ENCODE data around the gene LAD1. TPM values are rescaled to one million over a fixed set of nuclear protein-coding genes. Genes with fewer than 3 reads are reported as not detected.

Gene LAD1
- total RNA-seq, 1 experiment from 2014 or later: 30.1 TPM

DNA sequence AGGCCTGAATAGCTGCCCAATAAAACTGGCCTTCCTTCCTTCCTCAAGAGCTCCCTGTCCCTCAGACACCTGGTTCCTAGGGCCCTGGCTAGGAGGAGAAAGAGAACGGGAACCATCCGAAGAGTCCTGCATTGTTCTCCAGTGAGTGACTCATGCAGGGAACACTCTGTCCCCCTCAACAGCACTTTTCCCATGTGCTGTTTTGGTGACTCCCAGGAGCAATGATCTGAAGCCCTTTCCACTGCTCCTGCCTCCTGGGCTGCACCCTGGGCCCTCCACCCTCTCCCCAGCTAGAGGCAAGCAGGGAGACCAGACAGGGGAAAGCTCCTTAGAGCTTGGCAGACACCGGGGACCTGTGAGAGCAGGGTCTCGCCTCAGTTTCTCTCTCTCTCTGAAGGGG is 40.5 kb downstream of the LAD1 start:
- no peak overlapping the region for H3K4me2 ChIP-seq (ENCODE audit: insufficient read depth, insufficient read length, low read length)
- no CpG with 5 or more reads among the region's 4 CpGs for WGBS (ENCODE audit: extremely low coverage, insufficient read length, low lambda C conversion rate)
- H3K27ac ChIP-seq (ENCODE audit: insufficient read length, low read depth, low read length): no peak overlapping the region

More for the DNA sequence above, 40.5 kb downstream of the LAD1 start:
- Histone ChIP-seq H3K4ac (ENCODE audit: low read depth, low read length) (no peak overlapping the region), H4K91ac (ENCODE audit: insufficient read length, low read depth, low read length) (no peak overlapping the region), H3K23ac (ENCODE audit: insufficient read length, low read depth, low read length) (no peak overlapping the region), H3K23me2 (ENCODE audit: insufficient read length, low read depth, low read length, poor library complexity, severe bottlenecking) (no peaks in the 10 kb centered on the region), H3K79me2 (ENCODE audit: insufficient read depth, low read length) (no peaks in the 10 kb centered on the region), H2BK120ac (ENCODE audit: low read depth, low read length, poor library complexity, severe bottlenecking) (no peak overlapping the region), H2BK5ac (ENCODE audit: insufficient read length, low read length) (no peak overlapping the region), H4K8ac (replicated peaks; ENCODE audit: insufficient read length, low read depth, low read length) (no peak overlapping the region), H2BK15ac (ENCODE audit: low read depth, low read length) (no peak overlapping the region), H2BK20ac (ENCODE audit: low read depth, low read length, poor library complexity, severe bottlenecking) (no peak overlapping the region), H2BK12ac (ENCODE audit: insufficient read length, low read depth, low read length) (no peak overlapping the region), H3K9ac (ENCODE audit: extremely low read depth, insufficient read length, low read length) (no peak overlapping the region), H3K79me1 (ENCODE audit: insufficient read depth, low read depth, low read length, poor library complexity, severe bottlenecking) (no peaks in the 10 kb centered on the region), H4K5ac (ENCODE audit: insufficient read length, low read depth, low read length) (no peak overlapping the region), H2AFZ (ENCODE audit: low read length) (no peak overlapping the region), H3K4me1 (ENCODE audit: insufficient read depth, low read length) (no peaks in the 10 kb centered on the region), H3K27me3 (ENCODE audit: insufficient read depth, low read length) (no peaks in the 10 kb centered on the region), H3K9me3 (ENCODE audit: control insufficient read depth, low read depth, low read length) (no peaks in the 10 kb centered on the region), H2AK5ac (ENCODE audit: insufficient read length, low read length) (no peak overlapping the region), H3K56ac (ENCODE audit: insufficient read length, low read depth, low read length) (no peak overlapping the region), H3T11ph (ENCODE audit: low read length) (no peak overlapping the region), H3K14ac (ENCODE audit: insufficient read depth, low read length) (no peak overlapping the region), H3K18ac (ENCODE audit: insufficient read length, low read depth, low read length) (no peak overlapping the region), H4K20me1 (ENCODE audit: control insufficient read depth, insufficient read depth, insufficient read length) (no peaks in the 10 kb centered on the region)
- no peaks in the 10 kb centered on the region for H3K36me3 Mint-ChIP-seq (ENCODE audit: insufficient read depth in 1 of 3, low read depth in 3 of 3)
- H3K27me3 Mint-ChIP-seq (ENCODE audit: low read depth): peaks cover 1% of the 10 kb centered on the region
- H3K27ac Mint-ChIP-seq: no peak overlapping the region
- no peak for DNase-seq
- H3K9me3 Mint-ChIP-seq: no peaks in the 10 kb centered on the region
- no peak overlapping the region for H3K4me3 Mint-ChIP-seq
- H3K4me1 Mint-ChIP-seq: peaks cover 14 to 24% of the 10 kb centered on the region in 2 experiments
- TF ChIP-seq, protein P1, sequence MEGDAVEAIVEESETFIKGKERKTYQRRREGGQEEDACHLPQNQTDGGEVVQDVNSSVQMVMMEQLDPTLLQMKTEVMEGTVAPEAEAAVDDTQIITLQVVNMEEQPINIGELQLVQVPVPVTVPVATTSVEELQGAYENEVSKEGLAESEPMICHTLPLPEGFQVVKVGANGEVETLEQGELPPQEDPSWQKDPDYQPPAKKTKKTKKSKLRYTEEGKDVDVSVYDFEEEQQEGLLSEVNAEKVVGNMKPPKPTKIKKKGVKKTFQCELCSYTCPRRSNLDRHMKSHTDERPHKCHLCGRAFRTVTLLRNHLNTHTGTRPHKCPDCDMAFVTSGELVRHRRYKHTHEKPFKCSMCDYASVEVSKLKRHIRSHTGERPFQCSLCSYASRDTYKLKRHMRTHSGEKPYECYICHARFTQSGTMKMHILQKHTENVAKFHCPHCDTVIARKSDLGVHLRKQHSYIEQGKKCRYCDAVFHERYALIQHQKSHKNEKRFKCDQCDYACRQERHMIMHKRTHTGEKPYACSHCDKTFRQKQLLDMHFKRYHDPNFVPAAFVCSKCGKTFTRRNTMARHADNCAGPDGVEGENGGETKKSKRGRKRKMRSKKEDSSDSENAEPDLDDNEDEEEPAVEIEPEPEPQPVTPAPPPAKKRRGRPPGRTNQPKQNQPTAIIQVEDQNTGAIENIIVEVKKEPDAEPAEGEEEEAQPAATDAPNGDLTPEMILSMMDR (conservative IDR thresholded peaks at IDR 0.05): no peak
